Measurements from ENCODE around the gene CFAP97D1. TPM values are rescaled to one million over a fixed set of nuclear protein-coding genes. Genes with fewer than 3 reads are reported as not detected.

The CFAP97D1 gene
- total RNA-seq, 2 experiments from 2014 or later, result not detected

- POLR2A ChIA-PET, result no interaction called here
- TF ChIP-seq CTCF (conservative IDR thresholded peaks at IDR 0.05; ENCODE audit: low read length) (no peak), EZH2phosphoT487 (IDR thresholded peaks at IDR 0.05; ENCODE audit: borderline replicate concordance, low read depth, low read length) (no peak)
- no peaks in the 10 kb centered on the region for H3K9me2 ChIP-seq (ENCODE audit: insufficient read depth, low read length)
- no peak overlapping the region for H3K4me2 ChIP-seq (ENCODE audit: low read length)
- BruUV-seq (replicated peaks), result no TSS peak
- no peaks in the 10 kb centered on the region for H3K9me3 ChIP-seq (ENCODE audit: low read length)
- no peak for DNase-seq (ENCODE audit: low spot score)
- H4K20me1 ChIP-seq (ENCODE audit: insufficient read depth, low read length), result no peaks in the 10 kb centered on the region
- intact Hi-C loops (cut with micrococcal nuclease; ENCODE audit: unreplicated experiment), result no loop called here
- no peaks in the 10 kb centered on the region for H3K36me3 ChIP-seq (ENCODE audit: insufficient read depth, low read length)
- CTCF ChIA-PET (ENCODE audit: unreplicated experiment), result no interaction called here
- H3K79me2 ChIP-seq (ENCODE audit: insufficient read depth, low read depth, low read length), result no peaks in the 10 kb centered on the region
- H3K4me3 ChIP-seq (ENCODE audit: low read depth, low read length, poor library complexity, severe bottlenecking), result no peak overlapping the region
- no peak overlapping the region for H2AFZ ChIP-seq (ENCODE audit: low read length)
- no peak overlapping the region for H3K27ac ChIP-seq (ENCODE audit: low read depth, low read length, poor library complexity, severe bottlenecking)
- H3K4me1 ChIP-seq (ENCODE audit: insufficient read depth, low read length, poor library complexity, severe bottlenecking), result no peaks in the 10 kb centered on the region
Observed at GRCh38 chr17:43750153-43750552, 30.1 kb upstream of the CFAP97D1 start.

GRCh38 chr17:43753493-43754129, 26.6 kb upstream of the CFAP97D1 start:
- Histone ChIP-seq H3K36me3 (ENCODE audit: insufficient read depth, low read length) (no peaks in the 10 kb centered on the region), H3K9me3 (ENCODE audit: low read length) (no peaks in the 10 kb centered on the region), H2AFZ (ENCODE audit: low read length) (no peak overlapping the region), H3K4me1 (ENCODE audit: insufficient read depth, low read length, poor library complexity, severe bottlenecking) (no peaks in the 10 kb centered on the region), H3K79me2 (ENCODE audit: insufficient read depth, low read depth, low read length) (no peaks in the 10 kb centered on the region), H3K27ac (ENCODE audit: low read depth, low read length, poor library complexity, severe bottlenecking) (no peak overlapping the region), H3K4me3 (ENCODE audit: low read depth, low read length, poor library complexity, severe bottlenecking) (no peak overlapping the region), H4K20me1 (ENCODE audit: insufficient read depth, low read length) (no peaks in the 10 kb centered on the region), H3K4me2 (ENCODE audit: low read length) (no peak overlapping the region), H3K9me2 (ENCODE audit: insufficient read depth, low read length) (no peaks in the 10 kb centered on the region)
- ChIA-PET CTCF (ENCODE audit: unreplicated experiment) (no interaction called here), POLR2A (no interaction called here)
- BruUV-seq (replicated peaks), result no TSS peak
- intact Hi-C loops (cut with micrococcal nuclease; ENCODE audit: unreplicated experiment), result no loop called here
- TF ChIP-seq EZH2phosphoT487 (IDR thresholded peaks at IDR 0.05; ENCODE audit: borderline replicate concordance, low read depth, low read length), result no peak
- no peak for DNase-seq (ENCODE audit: low spot score)

- no TSS peak for BruUV-seq (replicated peaks)
- Histone ChIP-seq H3K36me3 (ENCODE audit: insufficient read depth, low read length) (no peaks in the 10 kb centered on the region), H3K4me2 (ENCODE audit: low read length) (no peak overlapping the region), H3K9me2 (ENCODE audit: insufficient read depth, low read length) (no peaks in the 10 kb centered on the region), H3K9me3 (ENCODE audit: low read length) (no peaks in the 10 kb centered on the region), H3K4me3 (ENCODE audit: low read depth, low read length, poor library complexity, severe bottlenecking) (no peak overlapping the region), H4K20me1 (ENCODE audit: insufficient read depth, low read length) (no peaks in the 10 kb centered on the region), H3K79me2 (ENCODE audit: insufficient read depth, low read depth, low read length) (no peaks in the 10 kb centered on the region), H3K4me1 (ENCODE audit: insufficient read depth, low read length, poor library complexity, severe bottlenecking) (no peaks in the 10 kb centered on the region), H3K27ac (ENCODE audit: low read depth, low read length, poor library complexity, severe bottlenecking) (no peak overlapping the region), H2AFZ (ENCODE audit: low read length) (no peak overlapping the region)
- TF ChIP-seq CTCF (conservative IDR thresholded peaks at IDR 0.05; ENCODE audit: low read length) (no peak), EZH2phosphoT487 (IDR thresholded peaks at IDR 0.05; ENCODE audit: borderline replicate concordance, low read depth, low read length) (no peak)
- ChIA-PET POLR2A (no interaction called here), CTCF (ENCODE audit: unreplicated experiment) (no interaction called here)
- intact Hi-C loops (cut with micrococcal nuclease; ENCODE audit: unreplicated experiment), result no loop called here
- DNase-seq (ENCODE audit: low spot score), result no peak
Observed at GRCh38 chr17:43754947-43755346, 25.3 kb upstream of the CFAP97D1 start.
